A549 (cell line): ENCODE measurements around the gene NTNG1. TPM values are rescaled to one million over a fixed set of nuclear protein-coding genes. Genes with fewer than 3 reads are reported as not detected.

ENCODE experiments used
- ATAC-seq, 2 experiments: fragments of 200-7000 bp in 1 of 2; fragments of >200 bp in 1 of 2; cut with Nextera tagmentation in 1 of 2; cut with Tn5 transposase in 1 of 2; 3 replicates each; pipeline versions ENCODE4 v1.8.0 to v1.9.1; 2018 to 2020; ENCODE audit warnings: mild to moderate bottlenecking in 1 of 2, moderate library complexity in 1 of 2
- CTCF ChIA-PET: fragments of 300-600 bp; sonication (Branson Sonifier 250); formaldehyde crosslinking; extraction: SDS; loops from one replicate; lab custom pipeline; 2021; ENCODE audit warnings: antibody characterized with exemption, inconsistent platforms; lab: Yijun Ruan, JAX
- POLR2A ChIA-PET: fragments of 350-600 bp; formaldehyde crosslinking; extraction: SDS; loops from one replicate; lab custom pipeline; 2021; ENCODE audit warnings: antibody characterized with exemption, inconsistent platforms; lab: Yijun Ruan, JAX
- DNase-seq, 2 experiments: peaks; one replicate each; pipeline versions ENCODE4 v3.0.0 to v3.0.0-alpha.2; 2011 to 2016; ENCODE audit warnings: low read depth in 1 of 2, low spot score in 1 of 2
- FAIRE-seq: peaks from 2 replicates; lab custom pipeline; 2011; peaks lifted over from hg19 to GRCh38; lab: Jason Lieb, UNC
- H3K27ac ChIP-seq, 2 experiments: fragments of >200 bp; sonication (Bioruptor Twin); formaldehyde crosslinking; 3 replicates each; pipeline ENCODE4 v1.5.1; 2016 to 2017
- H3K4me1 ChIP-seq: fragments of >200 bp; sonication (Bioruptor Twin); formaldehyde crosslinking; 3 replicates; pipeline ENCODE4 v1.6.1; 2016
- H3K4me2 ChIP-seq: fragments of >200 bp; sonication (Bioruptor Twin); formaldehyde crosslinking; 3 replicates; pipeline ENCODE4 v1.6.1; 2016
- H3K4me3 ChIP-seq: fragments of >200 bp; sonication (Bioruptor Twin); formaldehyde crosslinking; 3 replicates; pipeline ENCODE4 v1.5.1; 2016
- H3K9me3 ChIP-seq: fragments of >200 bp; sonication (Bioruptor Twin); formaldehyde crosslinking; 3 replicates; pipeline ENCODE4 v1.6.1; 2016
- BHLHE40 ChIP-seq: IDR thresholded peaks from 2 replicates; pipeline ENCODE4 v1.6.1; 2012; ENCODE audit warnings: low read depth, low read length, inconsistent platforms
- CEBPB ChIP-seq, 2 experiments: fragments of >200 bp in 1 of 2; sonication (Bioruptor Twin) in 1 of 2; formaldehyde crosslinking in 1 of 2; IDR thresholded peaks; 2 replicates each; pipeline ENCODE4 v1.6.1; 2012 to 2016
- EHMT2 ChIP-seq: fragments of 200-600 bp; sonication (generic); IDR thresholded peaks from 2 replicates; pipeline ENCODE4 v1.6.1; 2016; ENCODE audit warnings: antibody characterized with exemption, low read depth, mild to moderate bottlenecking, moderate library complexity
- FOSL2 ChIP-seq, 2 experiments: fragments of 450-650 bp in 1 of 2; fragments of >200 bp in 1 of 2; sonication (Bioruptor Twin) in 1 of 2; formaldehyde crosslinking; IDR thresholded peaks; 2 replicates each; pipeline versions ENCODE4 v1.5.0 to v1.6.1; 2016 to 2020; ENCODE audit warnings: mild to moderate bottlenecking in 1 of 2, moderate library complexity in 1 of 2
- FOXS1 ChIP-seq: fragments of 250-450 bp; sonication (Bioruptor Pico); IDR thresholded peaks from 2 replicates; pipeline ENCODE4 v1.5.0; 2020; ENCODE audit warnings: mild to moderate bottlenecking, moderate library complexity
- GATA3 ChIP-seq: IDR thresholded peaks from 2 replicates; pipeline ENCODE4 v1.6.1; 2012; ENCODE audit warnings: borderline replicate concordance
- HDAC2 ChIP-seq: fragments of 200-600 bp; sonication (generic); IDR thresholded peaks from 2 replicates; pipeline ENCODE4 v1.6.1; 2016
- HEYL ChIP-seq: fragments of 250-450 bp; sonication (Bioruptor Pico); IDR thresholded peaks from 2 replicates; pipeline ENCODE4 v1.8.0; 2021; ENCODE audit warnings: mild to moderate bottlenecking, moderate library complexity
- KDM1A ChIP-seq: fragments of 200-600 bp; sonication (generic); IDR thresholded peaks from 2 replicates; pipeline ENCODE4 v1.6.1; 2016; ENCODE audit warnings: low read depth, mild to moderate bottlenecking
- KDM5A ChIP-seq: fragments of 200-600 bp; sonication (generic); IDR thresholded peaks from 2 replicates; pipeline ENCODE4 v1.6.1; 2016; ENCODE audit warnings: antibody characterized with exemption, mild to moderate bottlenecking
- MAFK ChIP-seq: fragments of 450-650 bp; IDR thresholded peaks from 2 replicates; pipeline ENCODE4 v1.6.1; 2014; ENCODE audit not compliant: partially characterized antibody
- NR3C1 ChIP-seq: fragments of >200 bp; sonication (Bioruptor Twin); formaldehyde crosslinking; IDR thresholded peaks from 3 replicates; pipeline ENCODE4 v1.6.1; 2017
- RCOR1 ChIP-seq: fragments of 150-350 bp; IDR thresholded peaks from 2 replicates; pipeline ENCODE4 v1.6.1; 2014; ENCODE audit warnings: antibody characterized with exemption, low read length, low read depth
- TFCP2L1 ChIP-seq: fragments of 250-450 bp; sonication (Bioruptor Pico); IDR thresholded peaks from 2 replicates; pipeline ENCODE4 v1.5.0; 2021; ENCODE audit warnings: mild to moderate bottlenecking
- TP53 ChIP-seq: fragments of 250-450 bp; sonication (Bioruptor Pico); IDR thresholded peaks from 2 replicates; pipeline ENCODE4 v1.5.0; 2021; ENCODE audit warnings: mild to moderate bottlenecking, moderate library complexity
- ZC3H11A ChIP-seq: fragments of 450-650 bp; IDR thresholded peaks from 2 replicates; pipeline ENCODE4 v1.6.1; 2014; ENCODE audit warnings: antibody characterized with exemption, mild to moderate bottlenecking
- WGBS: methylation state at CpG from one replicate; pipeline ENCODE4 v1.1.6; 2017; ENCODE audit errors: missing lambda C conversion rate; 5-methylcytosine and 5-hydroxymethylcytosine counted together
- polyA plus RNA-seq, 4 experiments: library from polyadenylated mRNA; depleted of rRNA in 3 of 4; stranded (reverse); fragments of >200 nt; fragmentation: RNase III in 1 of 4; extraction: RNeasy Plus Mini Kit Qiagen cat#74134 plus additional on column Dnase treatment in 1 of 4; gene quantifications; 2 replicates in 3 of 4; 3 replicates in 1 of 4; pipeline ENCODE4 v1.2.3, GENCODE V29; 2011 to 2017
- TF ChIP-seq, protein P1 (sequence below): IDR thresholded peaks from 2 replicates; pipeline ENCODE4 v1.6.1; 2012
- TF ChIP-seq, protein P2 (sequence below): fragments of >200 bp; sonication (Bioruptor Twin); formaldehyde crosslinking; IDR thresholded peaks from 3 replicates; pipeline ENCODE4 v1.6.1; 2016
- TF ChIP-seq, protein P3 (sequence below): fragments of 150-350 bp; IDR thresholded peaks from 2 replicates; pipeline ENCODE4 v1.6.1; 2014; ENCODE audit warnings: low read depth, mild to moderate bottlenecking, low read length
- TF ChIP-seq, protein P4 (sequence below): fragments of 200-600 bp; sonication (generic); IDR thresholded peaks from 2 replicates; pipeline ENCODE4 v1.6.1; 2016; ENCODE audit warnings: antibody characterized with exemption, mild to moderate bottlenecking, moderate library complexity

The NTNG1 gene
- polyA plus RNA-seq, 2 of the 4 experiments (the other 2 are of a cell fraction) = not detected

DNA sequence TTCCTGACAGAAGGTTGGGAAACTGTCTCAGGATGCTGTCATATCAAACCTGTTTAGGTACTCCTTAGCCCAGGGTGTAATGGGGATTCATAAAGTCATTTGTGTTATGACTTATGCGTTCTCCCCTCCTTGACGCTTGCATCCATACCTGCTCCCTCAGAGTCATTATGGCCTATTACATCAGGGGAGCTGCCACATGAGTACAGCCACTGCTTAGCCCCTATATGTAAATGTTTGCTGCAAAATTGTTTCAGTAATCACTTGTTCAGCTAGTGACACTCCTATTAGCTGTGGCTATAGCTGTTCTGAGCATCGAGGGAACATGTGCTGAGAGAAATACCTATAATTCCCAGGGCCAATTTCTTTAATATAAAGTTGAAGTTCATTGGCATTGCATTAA, 10.5 kb downstream of the NTNG1 start:
- ATAC-seq (no peak), FAIRE-seq (no peak), DNase-seq (no peak)
- Histone ChIP-seq H3K4me2 (no peak overlapping the region), H3K4me3 (no peak overlapping the region), H3K27ac (no peak overlapping the region), H3K9me3 (no peaks in the 10 kb centered on the region), H3K4me1 (no peaks in the 10 kb centered on the region)
- WGBS = 0% methylated on average over 3 of the region's 3 CpGs
- POLR2A ChIA-PET = no interaction called here
- TF ChIP-seq TFCP2L1 (CRISPR knock-in tag) (no peak), NR3C1 (no peak), MAFK (no peak)
- CTCF ChIA-PET = no interaction called here

DNA sequence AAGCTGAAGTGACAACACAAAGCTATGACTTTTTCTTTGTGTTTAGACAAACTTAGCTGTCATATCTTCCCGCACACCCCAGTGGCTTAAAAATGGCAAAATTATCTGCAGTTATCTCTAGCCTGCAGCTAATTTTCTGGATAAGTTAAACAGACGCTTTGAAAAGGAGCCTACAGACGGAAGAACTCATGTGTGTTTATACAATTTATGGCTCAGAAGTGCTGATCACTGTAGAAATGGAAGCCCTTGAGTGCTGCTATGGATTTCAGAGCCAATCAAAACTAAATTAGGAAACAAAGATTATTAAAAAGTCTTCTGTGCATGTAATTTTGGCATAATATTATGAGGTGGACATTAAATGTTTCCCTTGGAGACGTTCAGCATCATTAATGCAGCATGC, 11.6 kb downstream of the NTNG1 start:
- FAIRE-seq (no peak), ATAC-seq (no peak)
- Histone ChIP-seq H3K9me3 (no peaks in the 10 kb centered on the region), H3K4me1 (no peaks in the 10 kb centered on the region), H3K4me2 (no peak overlapping the region), H3K27ac (no peak overlapping the region), H3K4me3 (no peak overlapping the region)
- POLR2A ChIA-PET = no interaction called here
- TF ChIP-seq, protein P1, sequence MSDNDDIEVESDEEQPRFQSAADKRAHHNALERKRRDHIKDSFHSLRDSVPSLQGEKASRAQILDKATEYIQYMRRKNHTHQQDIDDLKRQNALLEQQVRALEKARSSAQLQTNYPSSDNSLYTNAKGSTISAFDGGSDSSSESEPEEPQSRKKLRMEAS = no peak
- TF ChIP-seq, all 56 proteins: peak for 0
- no peak for DNase-seq
- CTCF ChIA-PET = interaction anchor here (0.8 kb wide), 1 partner anchor 10 kb away, joined by 3 read pairs; no protein-coding TSS in a partner anchor
- WGBS = 0% methylated on average over 4 of the region's 4 CpGs

DNA sequence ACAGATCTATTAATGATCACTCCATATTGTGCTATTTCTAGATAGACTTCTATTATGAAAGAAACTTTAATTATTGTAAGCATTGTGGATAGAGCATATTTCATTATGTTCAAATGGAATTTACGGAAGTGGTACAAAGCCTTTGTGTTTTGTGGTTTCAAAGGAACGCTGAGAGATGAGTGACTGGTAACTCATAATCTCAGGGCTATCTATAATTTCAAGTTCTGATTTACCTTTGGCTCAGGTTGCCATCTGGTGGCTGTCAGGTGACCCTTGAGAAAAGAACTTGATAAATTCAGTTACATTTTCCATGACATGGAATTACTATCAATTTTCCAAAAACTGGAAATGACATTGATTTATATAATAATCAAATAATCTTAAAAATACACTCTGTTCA, 12.2 kb downstream of the NTNG1 start:
- FAIRE-seq = no peak
- no peak for DNase-seq
- 8% methylated on average over 2 of the region's 2 CpGs for WGBS
- ChIA-PET CTCF (no interaction called here), POLR2A (no interaction called here)
- no peak overlapping the region for H3K4me2 ChIP-seq
- no peaks in the 10 kb centered on the region for H3K4me1 ChIP-seq
- H3K4me3 ChIP-seq = no peak overlapping the region
- no peak overlapping the region for H3K27ac ChIP-seq
- no peak for ATAC-seq
- TF ChIP-seq, protein P2, sequence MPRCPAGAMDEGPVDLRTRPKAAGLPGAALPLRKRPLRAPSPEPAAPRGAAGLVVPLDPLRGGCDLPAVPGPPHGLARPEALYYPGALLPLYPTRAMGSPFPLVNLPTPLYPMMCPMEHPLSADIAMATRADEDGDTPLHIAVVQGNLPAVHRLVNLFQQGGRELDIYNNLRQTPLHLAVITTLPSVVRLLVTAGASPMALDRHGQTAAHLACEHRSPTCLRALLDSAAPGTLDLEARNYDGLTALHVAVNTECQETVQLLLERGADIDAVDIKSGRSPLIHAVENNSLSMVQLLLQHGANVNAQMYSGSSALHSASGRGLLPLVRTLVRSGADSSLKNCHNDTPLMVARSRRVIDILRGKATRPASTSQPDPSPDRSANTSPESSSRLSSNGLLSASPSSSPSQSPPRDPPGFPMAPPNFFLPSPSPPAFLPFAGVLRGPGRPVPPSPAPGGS = no peak
- TF ChIP-seq GATA3 (no peak), KDM1A (no peak), CEBPB (IDR thresholded peaks at IDR 0.05) (no peak), HEYL (CRISPR knock-in tag) (no peak), MAFK (no peak), BHLHE40 (no peak), HDAC2 (no peak), ZC3H11A (no peak), EHMT2 (no peak), FOXS1 (CRISPR knock-in tag) (no peak), FOSL2 (IDR thresholded peaks at IDR 0.05) (no peak), FOSL2 (CRISPR knock-in tag; IDR thresholded peaks at IDR 0.05) (no peak)
- TF ChIP-seq, all 56 proteins: peak for 0
- H3K9me3 ChIP-seq = no peaks in the 10 kb centered on the region

DNA sequence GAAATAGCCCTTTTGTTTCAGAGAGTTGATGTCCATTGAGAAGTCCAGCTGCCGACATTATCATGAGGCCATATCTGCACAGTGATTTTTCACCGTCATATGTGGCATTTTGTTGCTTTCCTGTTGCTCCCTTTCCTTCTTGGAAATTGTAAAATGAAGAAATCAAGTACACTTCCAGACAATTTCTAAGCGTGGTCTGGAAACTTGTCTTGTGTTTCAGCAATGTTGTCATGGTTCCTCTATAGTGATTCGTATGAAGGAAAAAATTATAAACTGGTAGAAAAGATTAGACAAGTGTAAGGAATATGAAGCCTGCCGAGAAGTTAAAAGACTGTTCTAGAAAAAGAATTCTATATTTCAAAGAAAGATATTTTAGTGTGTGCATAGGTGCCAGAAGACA, 17.7 kb downstream of the NTNG1 start:
- no peaks in the 10 kb centered on the region for H3K4me1 ChIP-seq
- no peak overlapping the region for H3K4me3 ChIP-seq
- no peak overlapping the region for H3K4me2 ChIP-seq
- ChIA-PET POLR2A (no interaction called here), CTCF (no interaction called here)
- H3K27ac ChIP-seq = no peak overlapping the region
- H3K9me3 ChIP-seq = no peaks in the 10 kb centered on the region
- no peak for ATAC-seq
- no peak for DNase-seq
- 16% methylated on average over 5 of the region's 5 CpGs for WGBS
- no peak for FAIRE-seq
- TF ChIP-seq MAFK (no peak), KDM5A (no peak), RCOR1 (no peak), TP53 (CRISPR knock-in tag) (no peak)
- TF ChIP-seq, protein P3, sequence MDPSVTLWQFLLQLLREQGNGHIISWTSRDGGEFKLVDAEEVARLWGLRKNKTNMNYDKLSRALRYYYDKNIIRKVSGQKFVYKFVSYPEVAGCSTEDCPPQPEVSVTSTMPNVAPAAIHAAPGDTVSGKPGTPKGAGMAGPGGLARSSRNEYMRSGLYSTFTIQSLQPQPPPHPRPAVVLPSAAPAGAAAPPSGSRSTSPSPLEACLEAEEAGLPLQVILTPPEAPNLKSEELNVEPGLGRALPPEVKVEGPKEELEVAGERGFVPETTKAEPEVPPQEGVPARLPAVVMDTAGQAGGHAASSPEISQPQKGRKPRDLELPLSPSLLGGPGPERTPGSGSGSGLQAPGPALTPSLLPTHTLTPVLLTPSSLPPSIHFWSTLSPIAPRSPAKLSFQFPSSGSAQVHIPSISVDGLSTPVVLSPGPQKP = no peak
- TF ChIP-seq, protein P4, sequence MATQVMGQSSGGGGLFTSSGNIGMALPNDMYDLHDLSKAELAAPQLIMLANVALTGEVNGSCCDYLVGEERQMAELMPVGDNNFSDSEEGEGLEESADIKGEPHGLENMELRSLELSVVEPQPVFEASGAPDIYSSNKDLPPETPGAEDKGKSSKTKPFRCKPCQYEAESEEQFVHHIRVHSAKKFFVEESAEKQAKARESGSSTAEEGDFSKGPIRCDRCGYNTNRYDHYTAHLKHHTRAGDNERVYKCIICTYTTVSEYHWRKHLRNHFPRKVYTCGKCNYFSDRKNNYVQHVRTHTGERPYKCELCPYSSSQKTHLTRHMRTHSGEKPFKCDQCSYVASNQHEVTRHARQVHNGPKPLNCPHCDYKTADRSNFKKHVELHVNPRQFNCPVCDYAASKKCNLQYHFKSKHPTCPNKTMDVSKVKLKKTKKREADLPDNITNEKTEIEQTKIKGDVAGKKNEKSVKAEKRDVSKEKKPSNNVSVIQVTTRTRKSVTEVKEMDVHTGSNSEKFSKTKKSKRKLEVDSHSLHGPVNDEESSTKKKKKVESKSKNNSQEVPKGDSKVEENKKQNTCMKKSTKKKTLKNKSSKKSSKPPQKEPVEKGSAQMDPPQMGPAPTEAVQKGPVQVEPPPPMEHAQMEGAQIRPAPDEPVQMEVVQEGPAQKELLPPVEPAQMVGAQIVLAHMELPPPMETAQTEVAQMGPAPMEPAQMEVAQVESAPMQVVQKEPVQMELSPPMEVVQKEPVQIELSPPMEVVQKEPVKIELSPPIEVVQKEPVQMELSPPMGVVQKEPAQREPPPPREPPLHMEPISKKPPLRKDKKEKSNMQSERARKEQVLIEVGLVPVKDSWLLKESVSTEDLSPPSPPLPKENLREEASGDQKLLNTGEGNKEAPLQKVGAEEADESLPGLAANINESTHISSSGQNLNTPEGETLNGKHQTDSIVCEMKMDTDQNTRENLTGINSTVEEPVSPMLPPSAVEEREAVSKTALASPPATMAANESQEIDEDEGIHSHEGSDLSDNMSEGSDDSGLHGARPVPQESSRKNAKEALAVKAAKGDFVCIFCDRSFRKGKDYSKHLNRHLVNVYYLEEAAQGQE = no peak
- TF ChIP-seq, protein P1 = no peak
- TF ChIP-seq, all 56 proteins: peak for 0
